ENCODE measurements around the gene PARD3B. TPM values are rescaled to one million over a fixed set of nuclear protein-coding genes. Genes with fewer than 3 reads are reported as not detected.

Gene PARD3B
- total and polyA plus RNA-seq, 10 of the 15 experiments (the other 5 are each of a cell fraction or from before 2014, with no cell fraction given): 0.01 to 0.54 (median 0.07) TPM; not detected in 7

- ChIA-PET CTCF (no interaction called here), POLR2A (no interaction called here), RAD21 (ENCODE audit: unreplicated experiment) (no interaction called here), SMC1A (ENCODE audit: uncharacterized antibody, unreplicated experiment) (no interaction called here)
- ATAC-seq (no peak), DNase-seq (ENCODE audit: low read depth, low spot score) (no peak), FAIRE-seq (no peak)
- Histone ChIP-seq H3K9me3 (replicated peaks; ENCODE audit: control insufficient read depth, insufficient read depth, low read length) (no peaks in the 10 kb centered on the region), H4K20me1 (ENCODE audit: control insufficient read depth, insufficient read depth) (no peaks in the 10 kb centered on the region), H3K4me1 (ENCODE audit: control insufficient read depth, insufficient read depth, low read length) (no peaks in the 10 kb centered on the region), H3K4me3 (no peak overlapping the region), H2AFZ (ENCODE audit: control insufficient read depth, low read depth, low read length) (no peak overlapping the region), H3K79me2 (ENCODE audit: control insufficient read depth, insufficient read depth, low read length) (no peaks in the 10 kb centered on the region), H3K9ac (ENCODE audit: control insufficient read depth, insufficient read depth, low read length) (no peak overlapping the region), H3K27me3 (replicated peaks in 1 of 2; ENCODE audit: control insufficient read depth in 2 of 2, insufficient read depth in 2 of 2, low read length in 1 of 2) (no peaks in the 10 kb centered on the region; a peak in 1 of 4 replicates), H3K27ac (ENCODE audit: control insufficient read depth, insufficient read depth) (no peak overlapping the region), H3K4me2 (ENCODE audit: control insufficient read depth, insufficient read depth) (no peak overlapping the region), H3K36me3 (ENCODE audit: control insufficient read depth in 2 of 2, insufficient read depth in 2 of 2, low read length in 1 of 2) (no peaks in the 10 kb centered on the region)
- BruUV-seq (replicated peaks): no TSS peak
- in situ Hi-C loops (cut with MboI): no loop called here
- intact Hi-C loops (cut with micrococcal nuclease; ENCODE audit: unreplicated experiment): no loop called here
- 18% methylated on average over 2 of the region's 2 CpGs for WGBS (ENCODE audit: insufficient coverage, insufficient replicate concordance, low lambda C conversion rate, missing lambda C conversion rate)
- TF ChIP-seq CUX1 (IDR thresholded peaks at IDR 0.05; ENCODE audit: insufficient replicate concordance, low read depth, low read length) (no peak), ZSCAN29 (IDR thresholded peaks at IDR 0.05) (no peak), NKRF (conservative IDR thresholded peaks at IDR 0.05) (no peak), KDM1A (IDR thresholded peaks at IDR 0.05; ENCODE audit: borderline replicate concordance) (no peak), TCF3 (IDR thresholded peaks at IDR 0.05; ENCODE audit: borderline replicate concordance, insufficient read depth, low read depth, low read length) (no peak), CEBPZ (IDR thresholded peaks at IDR 0.05; ENCODE audit: low read depth, low read length) (no peak), SMARCA5 (IDR thresholded peaks at IDR 0.05) (no peak), YY1 (IDR thresholded peaks at IDR 0.05; ENCODE audit: low read depth, low read length) (no peak), SUPT20H (IDR thresholded peaks at IDR 0.05; ENCODE audit: borderline replicate concordance, control insufficient read depth, low read depth, low read length) (no peak), POLR2AphosphoS2 (IDR thresholded peaks at IDR 0.05; ENCODE audit: low read depth, low read length) (no peak), BCL11A (IDR thresholded peaks at IDR 0.05; ENCODE audit: low read depth, low read length) (no peak), TCF7 (IDR thresholded peaks at IDR 0.05; ENCODE audit: borderline replicate concordance) (no peak), PKNOX1 (IDR thresholded peaks at IDR 0.05) (no peak), SMC3 (IDR thresholded peaks at IDR 0.05; ENCODE audit: borderline replicate concordance, low read length) (no peak)
Measured at GRCh38 chr2:204973616-204974015, 428.3 kb downstream of the PARD3B start.
